Hepatocyte (in vitro differentiated cells): ENCODE data around the gene JMJD8. TPM values are rescaled to one million over a fixed set of nuclear protein-coding genes. Genes with fewer than 3 reads are reported as not detected.
A peak's percentile ranks its signal among the peaks of the same experiment; 100 is the strongest.

Experiments used
- DNase-seq: peaks from one replicate; pipeline ENCODE4 v3.0.0-alpha.2; 2016; ENCODE audit warnings: low spot score
- H2AFZ ChIP-seq: fragments of 200-600 bp; sonication (generic); 2 replicates; pipeline ENCODE4 v1.6.0; 2016; ENCODE audit warnings: antibody characterized with exemption, mild to moderate bottlenecking
- H3K27ac ChIP-seq: fragments of 200-600 bp; sonication (generic); 2 replicates; pipeline ENCODE4 v1.5.1; 2016; ENCODE audit warnings: mild to moderate bottlenecking
- H3K27me3 ChIP-seq: fragments of 200-600 bp; sonication (generic); 2 replicates; pipeline ENCODE4 v1.6.1; 2016
- H3K36me3 ChIP-seq: fragments of 200-600 bp; sonication (generic); replicated peaks from 2 replicates; pipeline ENCODE4 v1.5.1; 2016; ENCODE audit warnings: low read depth; ENCODE audit not compliant: insufficient read depth
- H3K4me1 ChIP-seq: fragments of 200-600 bp; sonication (generic); 2 replicates; pipeline ENCODE4 v1.5.1; 2016; ENCODE audit warnings: mild to moderate bottlenecking, moderate library complexity; ENCODE audit not compliant: insufficient read depth
- H3K4me2 ChIP-seq: fragments of 200-600 bp; sonication (generic); 2 replicates; pipeline ENCODE4 v1.6.0; 2016
- H3K4me3 ChIP-seq: fragments of 200-600 bp; sonication (generic); 2 replicates; pipeline ENCODE4 v1.5.1; 2016; ENCODE audit warnings: mild to moderate bottlenecking
- H3K79me2 ChIP-seq: fragments of 200-600 bp; sonication (generic); 2 replicates; pipeline ENCODE4 v1.6.0; 2017; ENCODE audit warnings: mild to moderate bottlenecking
- H3K9me2 ChIP-seq: fragments of 200-600 bp; sonication (generic); replicated peaks from 2 replicates; pipeline ENCODE4 v1.6.0; 2017; ENCODE audit warnings: mild to moderate bottlenecking; ENCODE audit not compliant: insufficient read depth
- H3K9me3 ChIP-seq: fragments of 200-600 bp; sonication (generic); 2 replicates; pipeline ENCODE4 v1.5.1; 2016; ENCODE audit warnings: low read depth, mild to moderate bottlenecking
- H4K20me1 ChIP-seq: fragments of 200-600 bp; sonication (generic); 2 replicates; pipeline ENCODE4 v1.6.0; 2016; ENCODE audit warnings: mild to moderate bottlenecking; ENCODE audit not compliant: insufficient read depth, poor library complexity, severe bottlenecking
- EZH2 ChIP-seq: fragments of 200-600 bp; sonication (generic); IDR thresholded peaks from 2 replicates; pipeline ENCODE4 v1.6.1; 2016; ENCODE audit warnings: antibody characterized with exemption, mild to moderate bottlenecking, borderline replicate concordance
- EZH2phosphoT487 ChIP-seq: fragments of 200-600 bp; sonication (generic); IDR thresholded peaks from one replicate; pipeline ENCODE4 v1.6.1; 2018; ENCODE audit warnings: antibody characterized with exemption, mild to moderate bottlenecking, low read depth, moderate library complexity; ENCODE audit not compliant: unreplicated experiment, severe bottlenecking
- WGBS: methylation state at CpG from one replicate; pipeline ENCODE4 v1.1.6; 2016; ENCODE audit warnings: low lambda C conversion rate; ENCODE audit errors: missing lambda C conversion rate; 5-methylcytosine and 5-hydroxymethylcytosine counted together
- polyA plus RNA-seq: library from polyadenylated mRNA; unstranded; fragments of >200 nt; fragmentation: Nextera tagmentation; extraction: Ambion mirVana; gene quantifications from 2 replicates; pipeline ENCODE4 v1.2.1, GENCODE V29; 2016
- total RNA-seq: library from RNA; depleted of rRNA; stranded (reverse); fragments of >200 nt; gene quantifications from 2 replicates; pipeline ENCODE4 v1.2.3, GENCODE V29; 2014
- TF ChIP-seq, protein P1 (sequence below): fragments of 200-600 bp; sonication (generic); IDR thresholded peaks from 2 replicates; pipeline ENCODE4 v1.5.1; 2016; ENCODE audit warnings: antibody characterized with exemption, mild to moderate bottlenecking; ENCODE audit not compliant: poor library complexity

Gene JMJD8
- total and polyA plus RNA-seq, 2 experiments from 2014 or later, result 44.3 to 84.3 TPM

- Histone ChIP-seq H3K4me3 (no peak overlapping the region), H3K79me2 (peaks cover 59% of the 10 kb centered on the region), H3K27me3 (no peaks in the 10 kb centered on the region), H4K20me1 (no peaks in the 10 kb centered on the region), H3K9me3 (no peaks in the 10 kb centered on the region), H3K9me2 (no peaks in the 10 kb centered on the region), H3K36me3 (no peaks in the 10 kb centered on the region), H2AFZ (no peak overlapping the region), H3K4me1 (peaks cover 58% of the 10 kb centered on the region), H3K27ac (peak overlapping the region; percentile 89), H3K4me2 (no peak overlapping the region)
- DNase-seq, result no peak
- 94% methylated on average over 21 of the region's 22 CpGs for WGBS
- TF ChIP-seq EZH2 (no peak), EZH2phosphoT487 (no peak)
- TF ChIP-seq, protein P1, sequence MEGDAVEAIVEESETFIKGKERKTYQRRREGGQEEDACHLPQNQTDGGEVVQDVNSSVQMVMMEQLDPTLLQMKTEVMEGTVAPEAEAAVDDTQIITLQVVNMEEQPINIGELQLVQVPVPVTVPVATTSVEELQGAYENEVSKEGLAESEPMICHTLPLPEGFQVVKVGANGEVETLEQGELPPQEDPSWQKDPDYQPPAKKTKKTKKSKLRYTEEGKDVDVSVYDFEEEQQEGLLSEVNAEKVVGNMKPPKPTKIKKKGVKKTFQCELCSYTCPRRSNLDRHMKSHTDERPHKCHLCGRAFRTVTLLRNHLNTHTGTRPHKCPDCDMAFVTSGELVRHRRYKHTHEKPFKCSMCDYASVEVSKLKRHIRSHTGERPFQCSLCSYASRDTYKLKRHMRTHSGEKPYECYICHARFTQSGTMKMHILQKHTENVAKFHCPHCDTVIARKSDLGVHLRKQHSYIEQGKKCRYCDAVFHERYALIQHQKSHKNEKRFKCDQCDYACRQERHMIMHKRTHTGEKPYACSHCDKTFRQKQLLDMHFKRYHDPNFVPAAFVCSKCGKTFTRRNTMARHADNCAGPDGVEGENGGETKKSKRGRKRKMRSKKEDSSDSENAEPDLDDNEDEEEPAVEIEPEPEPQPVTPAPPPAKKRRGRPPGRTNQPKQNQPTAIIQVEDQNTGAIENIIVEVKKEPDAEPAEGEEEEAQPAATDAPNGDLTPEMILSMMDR, result no peak
These were observed 37.4 kb downstream of the JMJD8 start for GRCh38 chr16:646679-647172.

- H2AFZ ChIP-seq, result no peak overlapping the region
- DNase-seq, result peak; percentile 76
- H3K27ac ChIP-seq, result peak overlapping the region; percentile 89
- 77% methylated on average over 25 of the region's 32 CpGs for WGBS
- peaks cover 59% of the 10 kb centered on the region for H3K79me2 ChIP-seq
- no peaks in the 10 kb centered on the region for H3K9me3 ChIP-seq
- H3K27me3 ChIP-seq, result no peaks in the 10 kb centered on the region
- H3K4me2 ChIP-seq, result peak overlapping the region; percentile 97
- peaks cover 58% of the 10 kb centered on the region for H3K4me1 ChIP-seq
- TF ChIP-seq EZH2, result no peak
- TF ChIP-seq EZH2phosphoT487, result no peak
- TF ChIP-seq, protein P1, result no peak
- no peaks in the 10 kb centered on the region for H3K9me2 ChIP-seq
- no peaks in the 10 kb centered on the region for H4K20me1 ChIP-seq
- H3K36me3 ChIP-seq, result no peaks in the 10 kb centered on the region
- no peak overlapping the region for H3K4me3 ChIP-seq
These were observed 38.1 kb downstream of the JMJD8 start for GRCh38 chr16:645852-646678.

DNA sequence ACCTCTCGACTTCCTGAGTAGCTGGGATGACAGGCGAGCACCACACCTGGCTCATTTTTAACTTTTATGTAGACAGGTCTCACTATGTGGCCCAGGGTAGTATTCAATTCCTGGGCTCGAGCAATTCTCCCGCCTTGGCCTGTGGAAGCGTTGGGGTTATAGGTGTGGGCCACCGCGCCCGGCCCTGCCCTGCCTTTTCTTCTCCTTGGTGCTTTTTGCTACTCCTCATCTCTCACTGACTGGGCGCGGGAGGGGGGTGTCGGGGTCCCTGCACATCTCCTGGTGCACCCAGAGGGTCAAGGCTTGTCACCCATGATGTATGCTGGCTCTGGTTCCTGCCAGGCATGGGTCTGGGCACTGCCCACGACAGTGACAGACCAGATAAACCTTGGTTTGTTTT is 39.6 kb downstream of the JMJD8 start:
- no peak for TF ChIP-seq EZH2
- TF ChIP-seq, protein P1, result no peak
- TF ChIP-seq EZH2phosphoT487, result no peak

More for the DNA sequence above, 39.6 kb downstream of the JMJD8 start:
- no peaks in the 10 kb centered on the region for H3K9me2 ChIP-seq
- WGBS, result 97% methylated on average over 12 of the region's 12 CpGs
- H3K36me3 ChIP-seq, result no peaks in the 10 kb centered on the region
- no peak for DNase-seq
- H4K20me1 ChIP-seq, result no peaks in the 10 kb centered on the region
- no peak overlapping the region for H2AFZ ChIP-seq
- no peaks in the 10 kb centered on the region for H3K27me3 ChIP-seq
- peak overlapping the region; percentile 97 for H3K4me2 ChIP-seq
- peaks cover 53% of the 10 kb centered on the region for H3K4me1 ChIP-seq
- H3K9me3 ChIP-seq, result no peaks in the 10 kb centered on the region
- H3K79me2 ChIP-seq, result peaks cover 59% of the 10 kb centered on the region
- H3K27ac ChIP-seq, result peak overlapping the region; percentile 89
- no peak overlapping the region for H3K4me3 ChIP-seq
